HUES6 (cell line): ENCODE measurements around the gene TBX1.

ENCODE experiments used
- H3K27ac ChIP-seq: 2 replicates; pipeline ENCODE4 v1.7.0; 2013; ENCODE audit warnings: low read depth, mild to moderate bottlenecking, low read length, inconsistent platforms
- H3K27me3 ChIP-seq: 2 replicates; pipeline ENCODE4 v1.6.1; 2013; ENCODE audit warnings: low read length; ENCODE audit not compliant: control insufficient read depth, insufficient read depth
- H3K36me3 ChIP-seq: 2 replicates; pipeline ENCODE4 v1.6.1; 2013; ENCODE audit warnings: low read length; ENCODE audit not compliant: control insufficient read depth, insufficient read depth
- H3K4me1 ChIP-seq: 2 replicates; pipeline ENCODE4 v1.6.1; 2013; ENCODE audit warnings: low read length; ENCODE audit not compliant: control insufficient read depth, insufficient read depth
- H3K4me3 ChIP-seq: 2 replicates; pipeline ENCODE4 v1.5.1; 2013; ENCODE audit warnings: low read depth, low read length
- H3K9ac ChIP-seq: one replicate; pipeline ENCODE4 v1.6.1; 2013; ENCODE audit warnings: mild to moderate bottlenecking, low read length
- H3K9me3 ChIP-seq: 2 replicates; pipeline ENCODE4 v1.6.1; 2013; ENCODE audit warnings: low read depth, low read length; ENCODE audit not compliant: control insufficient read depth, insufficient read depth

TBX1 gene

GRCh38 chr22:19760058-19760950 lies at the start of gene TBX1:
TBX1 (plus strand) TSS chr22:19760778; CDS start chr22:19760844, 66 bp downstream.
- no peak within 1 kb of the TSS for H3K9ac ChIP-seq

GRCh38 chr22:19713245-19713644 lies 47.3 kb upstream of the TBX1 start:
- Histone ChIP-seq H3K4me3 (no peak overlapping the region), H3K4me1 (peaks cover 35% of the 10 kb centered on the region), H3K27ac (no peak overlapping the region), H3K9ac (no peak overlapping the region), H3K36me3 (no peaks in the 10 kb centered on the region), H3K27me3 (peaks cover 53% of the 10 kb centered on the region), H3K9me3 (no peaks in the 10 kb centered on the region)

More at GRCh38 chr22:19760058-19760950, at the start of gene TBX1:
- Histone ChIP-seq H3K9me3 (no peaks in the 10 kb centered on the region), H3K27me3 (peaks cover 98% of the 10 kb centered on the region), H3K4me1 (peaks cover 41% of the 10 kb centered on the region), H3K27ac (no peak within 1 kb of the TSS), H3K4me3 (peak within 1 kb of the TSS; percentile 59), H3K36me3 (no peaks in the 10 kb centered on the region)

GRCh38 chr22:19713650-19714311 lies 46.8 kb upstream of the TBX1 start:
- Histone ChIP-seq H3K9ac (no peak overlapping the region), H3K36me3 (no peaks in the 10 kb centered on the region), H3K27me3 (peaks cover 54% of the 10 kb centered on the region), H3K4me1 (peaks cover 34% of the 10 kb centered on the region), H3K27ac (no peak overlapping the region), H3K4me3 (peak overlapping the region; percentile 50), H3K9me3 (no peaks in the 10 kb centered on the region)

- H3K27me3 ChIP-seq = peaks cover 62% of the 10 kb centered on the region
Measured at GRCh38 chr22:19714312-19715187, 46.0 kb upstream of the TBX1 start, which contains the start of gene SEPTIN5. SEPTIN5 (plus strand) TSS chr22:19714503; CDS start chr22:19714589, 86 bp downstream.

GRCh38 chr22:19715188-19715930 lies 45.2 kb upstream of the TBX1 start:
- Histone ChIP-seq H3K27me3 (peaks cover 70% of the 10 kb centered on the region), H3K9ac (no peak overlapping the region), H3K9me3 (no peaks in the 10 kb centered on the region), H3K36me3 (peaks cover 6% of the 10 kb centered on the region; the same call in 1 of the 2 replicates), H3K27ac (no peak overlapping the region), H3K4me3 (peak overlapping the region; percentile 59), H3K4me1 (peaks cover 18% of the 10 kb centered on the region)

More at GRCh38 chr22:19714312-19715187, 46.0 kb upstream of the TBX1 start, which contains the start of gene SEPTIN5:
- H3K4me1 ChIP-seq = peaks cover 27% of the 10 kb centered on the region
- no peaks in the 10 kb centered on the region for H3K36me3 ChIP-seq
- no peak within 1 kb of the TSS for H3K27ac ChIP-seq
- no peak within 1 kb of the TSS for H3K9ac ChIP-seq
- no peaks in the 10 kb centered on the region for H3K9me3 ChIP-seq
- H3K4me3 ChIP-seq = peak within 1 kb of the TSS; percentile 59

GRCh38 chr22:19716041-19716828 lies 44.3 kb upstream of the TBX1 start:
- Histone ChIP-seq H3K27ac (no peak overlapping the region), H3K4me1 (peaks cover 18% of the 10 kb centered on the region), H3K9ac (no peak overlapping the region), H3K4me3 (no peak overlapping the region), H3K9me3 (no peaks in the 10 kb centered on the region), H3K36me3 (peaks cover 7% of the 10 kb centered on the region; the same call in 1 of the 2 replicates), H3K27me3 (peaks cover 78% of the 10 kb centered on the region)

GRCh38 chr22:19716829-19717105 lies 43.8 kb upstream of the TBX1 start:
- H3K27ac ChIP-seq = no peak overlapping the region
- peaks cover 84% of the 10 kb centered on the region for H3K27me3 ChIP-seq
- peaks cover 23% of the 10 kb centered on the region for H3K4me1 ChIP-seq
- H3K9me3 ChIP-seq = no peaks in the 10 kb centered on the region
- no peak overlapping the region for H3K4me3 ChIP-seq
- peaks cover 7% of the 10 kb centered on the region; the same call in 1 of the 2 replicates for H3K36me3 ChIP-seq
- no peak overlapping the region for H3K9ac ChIP-seq

- H3K27me3 ChIP-seq = peaks cover 88% of the 10 kb centered on the region
- H3K9ac ChIP-seq = no peak overlapping the region
- peaks cover 7% of the 10 kb centered on the region; the same call in 1 of the 2 replicates for H3K36me3 ChIP-seq
- no peak overlapping the region for H3K27ac ChIP-seq
- no peak overlapping the region for H3K4me3 ChIP-seq
- peaks cover 25% of the 10 kb centered on the region for H3K4me1 ChIP-seq
- no peaks in the 10 kb centered on the region for H3K9me3 ChIP-seq
Measured at GRCh38 chr22:19717181-19717580, 43.4 kb upstream of the TBX1 start.

- Histone ChIP-seq H3K36me3 (peaks cover 7% of the 10 kb centered on the region; the same call in 1 of the 2 replicates), H3K9me3 (no peaks in the 10 kb centered on the region), H3K4me1 (peaks cover 32% of the 10 kb centered on the region), H3K27ac (no peak overlapping the region), H3K9ac (peak overlapping the region; percentile 38), H3K27me3 (peaks cover 93% of the 10 kb centered on the region), H3K4me3 (peak overlapping the region; percentile 74)
Measured at GRCh38 chr22:19717691-19718455, 42.7 kb upstream of the TBX1 start.
